GM12878 (cell line): ENCODE measurements around the gene POMT2. TPM values are rescaled to one million over a fixed set of nuclear protein-coding genes. Genes with fewer than 3 reads are reported as not detected.

Experiments
- ATAC-seq: fragments of 200-7000 bp; cut with Tn5 transposase; 3 replicates; pipeline ENCODE4 v1.9.1; 2020; ENCODE audit warnings: mild to moderate bottlenecking, moderate library complexity
- BruUV-seq: library from RNA; stranded (reverse); fragments of 400-500 nt; replicated peaks from 2 replicates; lab custom pipeline; 2021; lab: Mats Ljungman, UMichigan
- CTCF ChIA-PET: fragments of 300-600 bp; sonication (Branson Sonifier 250); formaldehyde crosslinking; extraction: SDS; loops from one replicate; lab custom pipeline; 2021; ENCODE audit warnings: inconsistent platforms; lab: Yijun Ruan, JAX
- POLR2A ChIA-PET: fragments of 350-600 bp; formaldehyde crosslinking; extraction: SDS; loops from one replicate; lab custom pipeline; 2021; ENCODE audit warnings: inconsistent platforms; lab: Charles Lee
- RAD21 ChIA-PET: fragments of 300-600 bp; sonication (Branson Sonifier 250); formaldehyde crosslinking; loops from one replicate; lab custom pipeline; 2023; ENCODE audit warnings: antibody characterized with exemption; ENCODE audit not compliant: unreplicated experiment; lab: Charles Lee
- SMC1A ChIA-PET: fragments of 300-600 bp; sonication (Branson Sonifier 250); formaldehyde crosslinking; loops from one replicate; lab custom pipeline; 2023; ENCODE audit not compliant: unreplicated experiment, uncharacterized antibody; lab: Charles Lee
- DNase-seq: peaks from one replicate; pipeline ENCODE4 v3.0.0-alpha.2; 2011; ENCODE audit warnings: low read depth, low spot score
- FAIRE-seq: peaks from 3 replicates; lab custom pipeline; 2011; peaks lifted over from hg19 to GRCh38; lab: Jason Lieb, UNC
- H2AFZ ChIP-seq: 2 replicates; pipeline ENCODE4 v1.6.0; 2011; ENCODE audit warnings: low read depth, low read length, control low read depth; ENCODE audit not compliant: control insufficient read depth
- H3K27ac ChIP-seq: 2 replicates; pipeline ENCODE4 v1.5.1; 2011; ENCODE audit warnings: control low read depth; ENCODE audit not compliant: control insufficient read depth, insufficient read depth
- H3K27me3 ChIP-seq, 2 experiments: replicated peaks in 1 of 2; 2 replicates each; pipeline versions ENCODE4 v1.6.0 to v1.6.1; 2011; ENCODE audit warnings: low read length in 1 of 2; ENCODE audit not compliant: control insufficient read depth in 2 of 2, insufficient read depth in 2 of 2
- H3K36me3 ChIP-seq, 2 experiments: 2 replicates each; pipeline ENCODE4 v1.5.1; 2011; ENCODE audit warnings: low read length in 1 of 2; ENCODE audit not compliant: control insufficient read depth in 2 of 2, insufficient read depth in 2 of 2
- H3K4me1 ChIP-seq: 2 replicates; pipeline ENCODE4 v1.6.1; 2011; ENCODE audit warnings: mild to moderate bottlenecking, low read length, moderate library complexity, mixed read lengths; ENCODE audit not compliant: control insufficient read depth, insufficient read depth
- H3K4me2 ChIP-seq: 2 replicates; pipeline ENCODE4 v1.6.0; 2011; ENCODE audit warnings: control low read depth; ENCODE audit not compliant: control insufficient read depth, insufficient read depth
- H3K4me3 ChIP-seq: fragments of 200-600 bp; sonication (generic); 2 replicates; pipeline ENCODE4 v1.5.1; 2016
- H3K79me2 ChIP-seq: 2 replicates; pipeline ENCODE4 v1.6.0; 2011; ENCODE audit warnings: low read length; ENCODE audit not compliant: control insufficient read depth, insufficient read depth
- H3K9ac ChIP-seq: 2 replicates; pipeline ENCODE4 v1.8.0; 2011; ENCODE audit warnings: low read length, control low read depth, mixed read lengths; ENCODE audit not compliant: control insufficient read depth, insufficient read depth
- H3K9me3 ChIP-seq: replicated peaks from 3 replicates; pipeline ENCODE4 v1.5.1; 2011; ENCODE audit warnings: mild to moderate bottlenecking, low read length; ENCODE audit not compliant: control insufficient read depth, insufficient read depth
- H4K20me1 ChIP-seq: 2 replicates; pipeline ENCODE4 v1.6.0; 2011; ENCODE audit not compliant: control insufficient read depth, insufficient read depth
- CEBPB ChIP-seq, 2 experiments: fragments of 150-350 bp in 1 of 2; IDR thresholded peaks; 2 replicates each; pipeline ENCODE4 v1.6.1; 2012 to 2014; ENCODE audit warnings: low read depth in 2 of 2, low read length in 2 of 2, borderline replicate concordance in 1 of 2, inconsistent platforms in 1 of 2
- ESRRA ChIP-seq: IDR thresholded peaks from 2 replicates; pipeline ENCODE4 v1.6.1; 2012; ENCODE audit warnings: mild to moderate bottlenecking, low read length, improper control_type of control experiment
- GABPA ChIP-seq: IDR thresholded peaks from 2 replicates; pipeline ENCODE4 v1.6.1; 2014; ENCODE audit warnings: antibody characterized with exemption, low read depth, mild to moderate bottlenecking, inconsistent platforms
- MXI1 ChIP-seq: fragments of 150-350 bp; IDR thresholded peaks from 2 replicates; pipeline ENCODE4 v1.6.1; 2011; ENCODE audit warnings: low read depth, mild to moderate bottlenecking, inconsistent platforms, low read length, improper control_type of control experiment
- PRDM15 ChIP-seq: fragments of 450-650 bp; formaldehyde crosslinking; IDR thresholded peaks from 2 replicates; pipeline ENCODE4 v1.4.0; 2020; ENCODE audit warnings: mild to moderate bottlenecking, moderate library complexity
- RBBP5 ChIP-seq: fragments of 200-600 bp; sonication (generic); conservative IDR thresholded peaks from 2 replicates; pipeline ENCODE4 v1.6.1; 2016
- WGBS: methylation state at CpG from one replicate; pipeline ENCODE4 v1.1.6; 2016; ENCODE audit warnings: low lambda C conversion rate; ENCODE audit not compliant: insufficient replicate concordance, insufficient coverage; ENCODE audit errors: missing lambda C conversion rate; 5-methylcytosine and 5-hydroxymethylcytosine counted together
- in situ Hi-C: fragments of 300-500 bp; cut with MboI; formaldehyde crosslinking; loops from 9 replicates; pipeline ENCODE4 v1.14.3; 2018; ENCODE audit warnings: mixed read lengths
- intact Hi-C: fragments of 100-400 bp; cut with micrococcal nuclease; formaldehyde crosslinking; loops from one replicate; pipeline ENCODE4 v1.14.2; 2022; ENCODE audit not compliant: unreplicated experiment
- polyA plus RNA-seq, 11 experiments: library from polyadenylated mRNA; depleted of rRNA in 4 of 11; unstranded in 6 of 11; stranded (reverse) in 5 of 11; fragments of >200 nt; fragmentation: Nextera tagmentation in 4 of 11; fragmentation: Illumina TruSeq in 1 of 11; extraction: Ambion mirVana in 4 of 11; extraction: Trizol in 1 of 11; gene quantifications; 1 replicate in 1 of 11; 2 replicates in 10 of 11; pipeline versions ENCODE4 v1.2.1 to v1.2.3, GENCODE V29; 2011 to 2016; ENCODE audit warnings: inconsistent platforms in 2 of 11, missing spikeins in 2 of 11, low read depth in 1 of 11
- total RNA-seq, 4 experiments: library from RNA; depleted of rRNA in 3 of 4; stranded (reverse); fragments of >200 nt in 3 of 4; fragmentation: Illumina TruSeq in 1 of 4; extraction: Trizol in 1 of 4; gene quantifications; 2 replicates each; pipeline versions ENCODE4 v1.2.1 to v1.2.3, GENCODE V29; 2013 to 2021
- TF ChIP-seq, protein P1 (sequence below): fragments of 450-650 bp; IDR thresholded peaks from 2 replicates; pipeline ENCODE4 v1.6.1; 2016; ENCODE audit warnings: mild to moderate bottlenecking, moderate library complexity, borderline replicate concordance
- TF ChIP-seq, protein P2 (sequence below): fragments of 450-650 bp; IDR thresholded peaks from 2 replicates; pipeline ENCODE4 v1.6.1; 2017; ENCODE audit warnings: antibody characterized with exemption, mild to moderate bottlenecking, moderate library complexity

The POMT2 gene
- total and polyA plus RNA-seq, 10 of the 15 experiments (the other 5 are each of a cell fraction or from before 2014, with no cell fraction given) = 0.23 to 13.9 (median 6.5) TPM

GRCh38 chr14:77306851-77307496 is 13.7 kb downstream of the POMT2 start:
- ChIA-PET POLR2A (interaction anchor here (1.2 kb wide), 1 partner anchor 19 kb away, joined by 3 read pairs; no protein-coding TSS in a partner anchor), RAD21 (interaction anchor here (1.2 to 1.7 kb wide), 2 partner anchors 9 to 17 kb away, joined by 3 to 7 read pairs; no protein-coding TSS in a partner anchor), SMC1A (interaction anchor here (1.7 kb wide), 1 partner anchor 9 kb away, joined by 10 read pairs; no protein-coding TSS in a partner anchor), CTCF (interaction anchor here (2.4 to 2.7 kb wide), 2 partner anchors 9 to 156 kb away, joined by 15 to 22 read pairs; no protein-coding TSS in a partner anchor)
- no peak for FAIRE-seq
- Histone ChIP-seq H3K4me1 (no peaks in the 10 kb centered on the region), H2AFZ (no peak overlapping the region), H3K79me2 (no peaks in the 10 kb centered on the region), H3K4me3 (no peak overlapping the region), H3K9ac (no peak overlapping the region), H3K9me3 (no peaks in the 10 kb centered on the region), H3K27ac (no peak overlapping the region), H3K27me3 (no peaks in the 10 kb centered on the region), H3K36me3 (no peaks in the 10 kb centered on the region; a peak in 1 of 4 replicates), H3K4me2 (no peak overlapping the region), H4K20me1 (no peaks in the 10 kb centered on the region)
- ATAC-seq = peak; percentile 40; the same call in 1 of the 3 replicates
- intact Hi-C loops (no loop called here), in situ Hi-C loops (no loop called here)
- WGBS = 1% methylated on average over 3 of the region's 3 CpGs
- DNase-seq = no peak
- no TSS peak for BruUV-seq
- TF ChIP-seq, protein P1, sequence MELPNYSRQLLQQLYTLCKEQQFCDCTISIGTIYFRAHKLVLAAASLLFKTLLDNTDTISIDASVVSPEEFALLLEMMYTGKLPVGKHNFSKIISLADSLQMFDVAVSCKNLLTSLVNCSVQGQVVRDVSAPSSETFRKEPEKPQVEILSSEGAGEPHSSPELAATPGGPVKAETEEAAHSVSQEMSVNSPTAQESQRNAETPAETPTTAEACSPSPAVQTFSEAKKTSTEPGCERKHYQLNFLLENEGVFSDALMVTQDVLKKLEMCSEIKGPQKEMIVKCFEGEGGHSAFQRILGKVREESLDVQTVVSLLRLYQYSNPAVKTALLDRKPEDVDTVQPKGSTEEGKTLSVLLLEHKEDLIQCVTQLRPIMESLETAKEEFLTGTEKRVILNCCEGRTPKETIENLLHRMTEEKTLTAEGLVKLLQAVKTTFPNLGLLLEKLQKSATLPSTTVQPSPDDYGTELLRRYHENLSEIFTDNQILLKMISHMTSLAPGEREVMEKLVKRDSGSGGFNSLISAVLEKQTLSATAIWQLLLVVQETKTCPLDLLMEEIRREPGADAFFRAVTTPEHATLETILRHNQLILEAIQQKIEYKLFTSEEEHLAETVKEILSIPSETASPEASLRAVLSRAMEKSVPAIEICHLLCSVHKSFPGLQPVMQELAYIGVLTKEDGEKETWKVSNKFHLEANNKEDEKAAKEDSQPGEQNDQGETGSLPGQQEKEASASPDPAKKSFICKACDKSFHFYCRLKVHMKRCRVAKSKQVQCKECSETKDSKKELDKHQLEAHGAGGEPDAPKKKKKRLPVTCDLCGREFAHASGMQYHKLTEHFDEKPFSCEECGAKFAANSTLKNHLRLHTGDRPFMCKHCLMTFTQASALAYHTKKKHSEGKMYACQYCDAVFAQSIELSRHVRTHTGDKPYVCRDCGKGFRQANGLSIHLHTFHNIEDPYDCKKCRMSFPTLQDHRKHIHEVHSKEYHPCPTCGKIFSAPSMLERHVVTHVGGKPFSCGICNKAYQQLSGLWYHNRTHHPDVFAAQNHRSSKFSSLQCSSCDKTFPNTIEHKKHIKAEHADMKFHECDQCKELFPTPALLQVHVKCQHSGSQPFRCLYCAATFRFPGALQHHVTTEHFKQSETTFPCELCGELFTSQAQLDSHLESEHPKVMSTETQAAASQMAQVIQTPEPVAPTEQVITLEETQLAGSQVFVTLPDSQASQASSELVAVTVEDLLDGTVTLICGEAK = no peak
- TF ChIP-seq ESRRA (no peak), CEBPB (IDR thresholded peaks at IDR 0.05; ENCODE audit: borderline replicate concordance in 1 of 2, low read depth in 2 of 2, low read length in 2 of 2) (no peak), PRDM15 (CRISPR knock-in tag) (no peak), GABPA (no peak), MXI1 (no peak), RBBP5 (no peak)
- TF ChIP-seq, protein P2, sequence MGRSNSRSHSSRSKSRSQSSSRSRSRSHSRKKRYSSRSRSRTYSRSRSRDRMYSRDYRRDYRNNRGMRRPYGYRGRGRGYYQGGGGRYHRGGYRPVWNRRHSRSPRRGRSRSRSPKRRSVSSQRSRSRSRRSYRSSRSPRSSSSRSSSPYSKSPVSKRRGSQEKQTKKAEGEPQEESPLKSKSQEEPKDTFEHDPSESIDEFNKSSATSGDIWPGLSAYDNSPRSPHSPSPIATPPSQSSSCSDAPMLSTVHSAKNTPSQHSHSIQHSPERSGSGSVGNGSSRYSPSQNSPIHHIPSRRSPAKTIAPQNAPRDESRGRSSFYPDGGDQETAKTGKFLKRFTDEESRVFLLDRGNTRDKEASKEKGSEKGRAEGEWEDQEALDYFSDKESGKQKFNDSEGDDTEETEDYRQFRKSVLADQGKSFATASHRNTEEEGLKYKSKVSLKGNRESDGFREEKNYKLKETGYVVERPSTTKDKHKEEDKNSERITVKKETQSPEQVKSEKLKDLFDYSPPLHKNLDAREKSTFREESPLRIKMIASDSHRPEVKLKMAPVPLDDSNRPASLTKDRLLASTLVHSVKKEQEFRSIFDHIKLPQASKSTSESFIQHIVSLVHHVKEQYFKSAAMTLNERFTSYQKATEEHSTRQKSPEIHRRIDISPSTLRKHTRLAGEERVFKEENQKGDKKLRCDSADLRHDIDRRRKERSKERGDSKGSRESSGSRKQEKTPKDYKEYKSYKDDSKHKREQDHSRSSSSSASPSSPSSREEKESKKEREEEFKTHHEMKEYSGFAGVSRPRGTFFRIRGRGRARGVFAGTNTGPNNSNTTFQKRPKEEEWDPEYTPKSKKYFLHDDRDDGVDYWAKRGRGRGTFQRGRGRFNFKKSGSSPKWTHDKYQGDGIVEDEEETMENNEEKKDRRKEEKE = no peak
